Testis (tissue), 2 donors: ENCODE data around the gene OPCML.

Experiments used
- CTCF ChIP-seq, 3 experiments: fragments of 450-650 bp in 2 of 3; fragments of 200-600 bp in 1 of 3; sonication (generic) in 1 of 3; IDR thresholded peaks; one replicate each; pipeline ENCODE4 v1.5.1; 2016 to 2019; ENCODE audit warnings: antibody characterized with exemption in 3 of 3, mild to moderate bottlenecking in 2 of 3, moderate library complexity in 1 of 3
- POLR2A ChIP-seq: fragments of 450-650 bp; IDR thresholded peaks from one replicate; pipeline ENCODE4 v1.6.1; 2017; ENCODE audit warnings: antibody characterized with exemption, mild to moderate bottlenecking, moderate library complexity

GRCh38 chr11:133559833-133560471 is 27.7 kb upstream of the OPCML start:
- TF ChIP-seq CTCF (IDR thresholded peaks at IDR 0.05) (no peak), POLR2A (no peak)
